Suprapubic skin (tissue), 4 donors: ENCODE measurements around the gene TMEM101. TPM values are rescaled to one million over a fixed set of nuclear protein-coding genes. Genes with fewer than 3 reads are reported as not detected.

Source experiments
- DNase-seq, 2 donors: peaks; one replicate each; pipeline ENCODE4 v3.0.0-alpha.2; 2019; ENCODE audit warnings: low spot score in 2 of 2
- H3K27ac ChIP-seq: fragments of 200-600 bp; sonication (generic); one replicate; pipeline ENCODE4 v1.5.1; 2019
- H3K27me3 ChIP-seq: fragments of 200-600 bp; sonication (generic); one replicate; pipeline ENCODE4 v1.5.1; 2019
- H3K36me3 ChIP-seq: fragments of 200-600 bp; sonication (generic); one replicate; pipeline ENCODE4 v1.5.1; 2019
- H3K4me1 ChIP-seq: fragments of 200-600 bp; sonication (generic); one replicate; pipeline ENCODE4 v1.5.1; 2019
- H3K4me3 ChIP-seq: fragments of 200-600 bp; sonication (generic); one replicate; pipeline ENCODE4 v1.5.1; 2019; ENCODE audit warnings: mild to moderate bottlenecking
- H3K9me3 ChIP-seq: fragments of 200-600 bp; sonication (generic); one replicate; pipeline ENCODE4 v1.5.1; 2019
- CTCF ChIP-seq, 2 donors: fragments of 200-600 bp in 1 of 2; fragments of 450-650 bp in 1 of 2; sonication (generic) in 1 of 2; IDR thresholded peaks; one replicate each; pipeline ENCODE4 v1.5.1; 2016 to 2019; ENCODE audit warnings: antibody characterized with exemption in 2 of 2, mild to moderate bottlenecking in 1 of 2, moderate library complexity in 1 of 2
- EP300 ChIP-seq: sonication (generic); formaldehyde crosslinking; IDR thresholded peaks from one replicate; pipeline ENCODE4 v1.6.1; 2017; ENCODE audit warnings: antibody characterized with exemption
- POLR2A ChIP-seq, 2 donors: fragments of 450-650 bp; IDR thresholded peaks; one replicate each; pipeline ENCODE4 v1.6.1; 2017; ENCODE audit warnings: antibody characterized with exemption in 2 of 2, mild to moderate bottlenecking in 2 of 2, moderate library complexity in 2 of 2
- POLR2AphosphoS5 ChIP-seq, 3 donors: sonication (generic); formaldehyde crosslinking; IDR thresholded peaks; one replicate each; pipeline ENCODE4 v1.6.1; 2017; ENCODE audit warnings: antibody characterized with exemption in 3 of 3
- WGBS: methylation state at CpG from one replicate; pipeline ENCODE4 v1.1.5; 2018; 5-methylcytosine and 5-hydroxymethylcytosine counted together
- total RNA-seq, 4 donors: library from RNA; depleted of rRNA; stranded (reverse); fragments of >200 nt; gene quantifications; one replicate each; pipeline ENCODE4 v1.1.0, GENCODE V29; 2016

TMEM101 gene
- total RNA-seq, 4 donors from 2014 or later: 20.7 to 48.5 (median 43.6) TPM

DNA sequence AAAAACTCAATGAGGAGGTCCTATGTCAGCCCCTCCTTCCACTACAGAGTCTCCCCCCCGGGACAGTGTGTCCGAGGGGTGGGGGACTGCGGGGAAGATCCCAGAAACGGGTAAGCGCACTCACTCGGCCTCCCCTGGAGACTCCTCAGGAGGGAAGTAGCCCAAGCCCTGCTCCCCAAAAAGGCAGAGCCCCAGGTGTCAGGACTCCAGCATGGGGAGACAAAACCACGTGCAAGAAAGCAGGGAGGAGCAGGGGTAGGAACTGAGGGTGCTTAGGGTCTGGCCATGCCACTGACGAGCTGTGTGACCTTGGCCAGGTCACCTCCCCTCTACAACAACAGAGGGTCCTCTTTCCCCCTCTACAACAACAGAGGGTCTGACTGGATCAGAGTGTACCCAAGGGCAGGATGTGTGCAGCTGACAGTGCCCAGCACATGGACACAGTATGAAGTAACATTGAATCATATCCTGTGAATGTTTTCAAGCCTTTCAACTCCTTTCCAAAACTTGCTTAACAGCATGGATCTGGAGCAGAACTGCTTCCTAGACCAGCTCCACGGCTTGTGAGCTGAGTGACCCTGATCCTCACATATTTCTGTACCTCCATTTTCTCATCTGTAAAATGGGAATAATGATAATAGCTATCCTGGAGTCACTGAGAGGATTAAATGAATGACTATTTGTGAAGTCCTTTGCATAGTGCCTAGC lies 12.5 kb downstream of the TMEM101 start:
- H3K36me3 ChIP-seq: no peaks in the 10 kb centered on the region
- no peaks in the 10 kb centered on the region for H3K9me3 ChIP-seq
- H3K4me1 ChIP-seq: peaks cover 30% of the 10 kb centered on the region
- H3K27me3 ChIP-seq: peaks cover 22% of the 10 kb centered on the region
- TF ChIP-seq EP300 (no peak), POLR2AphosphoS5 (IDR thresholded peaks at IDR 0.05) (no peak), POLR2A (IDR thresholded peaks at IDR 0.05) (no peak), CTCF (IDR thresholded peaks at IDR 0.05) (no peak)
- no peak overlapping the region for H3K4me3 ChIP-seq
- WGBS: 69% methylated on average over 9 of the region's 9 CpGs
- no peak for DNase-seq
- H3K27ac ChIP-seq: no peak overlapping the region

DNA sequence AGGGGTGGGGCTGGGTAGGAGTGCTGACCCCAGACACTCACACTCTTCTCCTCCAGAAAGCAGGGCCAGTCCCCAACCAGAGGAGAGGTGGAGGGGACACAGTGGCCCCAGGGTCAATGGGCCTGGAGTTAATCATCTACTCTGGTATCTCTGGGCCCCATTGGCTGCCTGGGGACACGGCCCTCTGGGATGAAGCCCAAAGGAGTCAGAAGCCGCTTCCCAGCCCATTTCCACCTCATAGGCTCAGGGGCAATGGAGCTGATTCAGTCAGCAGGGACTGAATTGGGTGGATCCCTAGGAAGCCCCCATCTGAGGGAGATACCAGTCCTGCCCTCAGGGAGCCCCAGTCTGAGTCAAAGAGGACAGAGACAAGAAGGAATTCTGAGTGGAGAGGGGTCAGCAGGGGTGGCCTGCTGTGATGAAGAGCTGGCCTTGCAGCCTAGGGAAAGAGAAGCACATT lies 13.3 kb downstream of the TMEM101 start:
- H3K4me1 ChIP-seq: peaks cover 23% of the 10 kb centered on the region
- WGBS: 94% methylated on average over 2 of the region's 2 CpGs
- no peak for DNase-seq
- H3K36me3 ChIP-seq: no peaks in the 10 kb centered on the region
- no peaks in the 10 kb centered on the region for H3K9me3 ChIP-seq
- H3K27me3 ChIP-seq: peaks cover 22% of the 10 kb centered on the region
- H3K4me3 ChIP-seq: no peak overlapping the region
- TF ChIP-seq POLR2AphosphoS5 (IDR thresholded peaks at IDR 0.05) (no peak), CTCF (IDR thresholded peaks at IDR 0.05) (no peak), EP300 (no peak), POLR2A (IDR thresholded peaks at IDR 0.05) (no peak)
- H3K27ac ChIP-seq: no peak overlapping the region

GRCh38 chr17:44000871-44001460 lies 13.8 kb downstream of the TMEM101 start:
- no peak for TF ChIP-seq CTCF (IDR thresholded peaks at IDR 0.05)
- TF ChIP-seq POLR2A (IDR thresholded peaks at IDR 0.05): no peak
- no peak for TF ChIP-seq POLR2AphosphoS5 (IDR thresholded peaks at IDR 0.05)
- TF ChIP-seq EP300: no peak
- 91% methylated on average over 5 of the region's 6 CpGs for WGBS
- Histone ChIP-seq H3K36me3 (no peaks in the 10 kb centered on the region), H3K4me1 (peaks cover 18% of the 10 kb centered on the region), H3K27ac (no peak overlapping the region), H3K9me3 (no peaks in the 10 kb centered on the region), H3K4me3 (no peak overlapping the region), H3K27me3 (peaks cover 17% of the 10 kb centered on the region)
- no peak for DNase-seq

- H3K4me1 ChIP-seq: peaks cover 11% of the 10 kb centered on the region
- no peak for DNase-seq
- TF ChIP-seq POLR2AphosphoS5 (IDR thresholded peaks at IDR 0.05): no peak
- TF ChIP-seq POLR2A (IDR thresholded peaks at IDR 0.05): no peak
- TF ChIP-seq CTCF (IDR thresholded peaks at IDR 0.05): no peak
- TF ChIP-seq EP300: no peak
- H3K36me3 ChIP-seq: no peaks in the 10 kb centered on the region
- no peak overlapping the region for H3K27ac ChIP-seq
- WGBS: 88% methylated on average over 12 of the region's 12 CpGs
- H3K4me3 ChIP-seq: no peak overlapping the region
- peaks cover 12% of the 10 kb centered on the region for H3K27me3 ChIP-seq
- no peaks in the 10 kb centered on the region for H3K9me3 ChIP-seq
Measured at GRCh38 chr17:44000141-44000860, 14.5 kb downstream of the TMEM101 start.

GRCh38 chr17:43999024-43999423 lies 15.7 kb downstream of the TMEM101 start:
- DNase-seq: no peak
- Histone ChIP-seq H3K27ac (no peak overlapping the region), H3K4me1 (peaks cover 10% of the 10 kb centered on the region), H3K4me3 (no peak overlapping the region), H3K9me3 (no peaks in the 10 kb centered on the region), H3K27me3 (peaks cover 13% of the 10 kb centered on the region), H3K36me3 (no peaks in the 10 kb centered on the region)
- TF ChIP-seq POLR2AphosphoS5 (IDR thresholded peaks at IDR 0.05) (no peak), EP300 (no peak), POLR2A (IDR thresholded peaks at IDR 0.05) (no peak), CTCF (IDR thresholded peaks at IDR 0.05) (no peak)
- 84% methylated on average over 4 of the region's 4 CpGs for WGBS
